ENCODE data around the gene RGS7. TPM values are rescaled to one million over a fixed set of nuclear protein-coding genes. Genes with fewer than 3 reads are reported as not detected.

The RGS7 gene
- polyA plus RNA-seq, 2 of the 4 experiments (the other 2 are of a cell fraction), result 0.08 TPM; not detected in 1

DNA sequence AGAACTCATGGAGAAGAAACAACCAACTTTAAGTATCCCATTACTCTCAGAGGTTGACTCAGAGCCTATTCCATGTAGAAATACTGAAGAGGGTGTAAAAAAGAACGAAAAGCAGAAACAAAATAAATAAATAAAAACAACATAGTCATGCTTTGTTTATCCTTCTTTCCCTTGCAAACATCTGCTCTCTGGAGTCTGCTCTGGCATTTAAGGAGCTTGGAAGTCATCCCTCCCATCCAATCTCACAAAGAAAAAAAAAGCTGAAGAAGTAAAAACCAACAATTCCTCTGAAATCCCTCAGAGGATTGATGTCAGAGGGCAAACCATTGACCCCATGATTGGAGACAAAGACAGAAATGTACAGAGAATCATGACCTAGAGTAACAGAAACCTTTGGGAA is 442.5 kb downstream of the RGS7 start:
- ChIA-PET POLR2A (no interaction called here), CTCF (no interaction called here)
- Histone ChIP-seq H3K4me3 (no peak overlapping the region), H3K9me3 (no peaks in the 10 kb centered on the region), H3K4me1 (no peaks in the 10 kb centered on the region), H3K4me2 (no peak overlapping the region), H3K27ac (no peak overlapping the region)
- TF ChIP-seq HOXB5 (CRISPR knock-in tag; IDR thresholded peaks at IDR 0.05) (no peak), E2F6 (IDR thresholded peaks at IDR 0.05; ENCODE audit: borderline replicate concordance, low read depth) (no peak), HDAC2 (IDR thresholded peaks at IDR 0.05) (no peak), RCOR1 (IDR thresholded peaks at IDR 0.05; ENCODE audit: low read depth, low read length) (no peak), GATA3 (IDR thresholded peaks at IDR 0.05; ENCODE audit: borderline replicate concordance) (no peak), RARB (CRISPR knock-in tag; IDR thresholded peaks at IDR 0.05) (no peak), ZSCAN20 (CRISPR knock-in tag; IDR thresholded peaks at IDR 0.05) (no peak), HEYL (CRISPR knock-in tag; IDR thresholded peaks at IDR 0.05) (no peak), USF2 (IDR thresholded peaks at IDR 0.05) (no peak), CBX2 (IDR thresholded peaks at IDR 0.05; ENCODE audit: borderline replicate concordance, low read depth) (no peak), MAZ (IDR thresholded peaks at IDR 0.05; ENCODE audit: borderline replicate concordance, low read depth, low read length) (no peak), JUNB (IDR thresholded peaks at IDR 0.05) (no peak), HMGXB4 (CRISPR knock-in tag; IDR thresholded peaks at IDR 0.05; ENCODE audit: borderline replicate concordance) (no peak), MYC (IDR thresholded peaks at IDR 0.05; ENCODE audit: borderline replicate concordance, low read length) (no peak), NR3C1 (IDR thresholded peaks at IDR 0.05) (no peak), HOXA7 (CRISPR knock-in tag; IDR thresholded peaks at IDR 0.05) (no peak), RFX5 (IDR thresholded peaks at IDR 0.05) (no peak)
- TF ChIP-seq, protein P1, sequence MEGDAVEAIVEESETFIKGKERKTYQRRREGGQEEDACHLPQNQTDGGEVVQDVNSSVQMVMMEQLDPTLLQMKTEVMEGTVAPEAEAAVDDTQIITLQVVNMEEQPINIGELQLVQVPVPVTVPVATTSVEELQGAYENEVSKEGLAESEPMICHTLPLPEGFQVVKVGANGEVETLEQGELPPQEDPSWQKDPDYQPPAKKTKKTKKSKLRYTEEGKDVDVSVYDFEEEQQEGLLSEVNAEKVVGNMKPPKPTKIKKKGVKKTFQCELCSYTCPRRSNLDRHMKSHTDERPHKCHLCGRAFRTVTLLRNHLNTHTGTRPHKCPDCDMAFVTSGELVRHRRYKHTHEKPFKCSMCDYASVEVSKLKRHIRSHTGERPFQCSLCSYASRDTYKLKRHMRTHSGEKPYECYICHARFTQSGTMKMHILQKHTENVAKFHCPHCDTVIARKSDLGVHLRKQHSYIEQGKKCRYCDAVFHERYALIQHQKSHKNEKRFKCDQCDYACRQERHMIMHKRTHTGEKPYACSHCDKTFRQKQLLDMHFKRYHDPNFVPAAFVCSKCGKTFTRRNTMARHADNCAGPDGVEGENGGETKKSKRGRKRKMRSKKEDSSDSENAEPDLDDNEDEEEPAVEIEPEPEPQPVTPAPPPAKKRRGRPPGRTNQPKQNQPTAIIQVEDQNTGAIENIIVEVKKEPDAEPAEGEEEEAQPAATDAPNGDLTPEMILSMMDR (IDR thresholded peaks at IDR 0.05), result no peak
- TF ChIP-seq, protein P2, sequence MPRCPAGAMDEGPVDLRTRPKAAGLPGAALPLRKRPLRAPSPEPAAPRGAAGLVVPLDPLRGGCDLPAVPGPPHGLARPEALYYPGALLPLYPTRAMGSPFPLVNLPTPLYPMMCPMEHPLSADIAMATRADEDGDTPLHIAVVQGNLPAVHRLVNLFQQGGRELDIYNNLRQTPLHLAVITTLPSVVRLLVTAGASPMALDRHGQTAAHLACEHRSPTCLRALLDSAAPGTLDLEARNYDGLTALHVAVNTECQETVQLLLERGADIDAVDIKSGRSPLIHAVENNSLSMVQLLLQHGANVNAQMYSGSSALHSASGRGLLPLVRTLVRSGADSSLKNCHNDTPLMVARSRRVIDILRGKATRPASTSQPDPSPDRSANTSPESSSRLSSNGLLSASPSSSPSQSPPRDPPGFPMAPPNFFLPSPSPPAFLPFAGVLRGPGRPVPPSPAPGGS (IDR thresholded peaks at IDR 0.05), result no peak
- TF ChIP-seq, protein P3, sequence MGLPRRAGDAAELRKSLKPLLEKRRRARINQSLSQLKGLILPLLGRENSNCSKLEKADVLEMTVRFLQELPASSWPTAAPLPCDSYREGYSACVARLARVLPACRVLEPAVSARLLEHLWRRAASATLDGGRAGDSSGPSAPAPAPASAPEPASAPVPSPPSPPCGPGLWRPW (IDR thresholded peaks at IDR 0.05), result no peak
- no peak for DNase-seq (ENCODE audit: low read depth in 1 of 2, low spot score in 1 of 2)
- 0% methylated on average over 1 of the region's 1 CpG for WGBS (ENCODE audit: missing lambda C conversion rate)
- no peak for ATAC-seq
- no peak for FAIRE-seq

- ATAC-seq (no peak), DNase-seq (ENCODE audit: low read depth in 1 of 2, low spot score in 1 of 2) (no peak), FAIRE-seq (no peak)
- ChIA-PET POLR2A (no interaction called here), CTCF (no interaction called here)
- WGBS (ENCODE audit: missing lambda C conversion rate), result 52% methylated on average over 4 of the region's 4 CpGs
- H3K4me3 ChIP-seq, result no peak overlapping the region
- H3K4me1 ChIP-seq, result no peaks in the 10 kb centered on the region
- TF ChIP-seq, protein P2 (IDR thresholded peaks at IDR 0.05), result no peak
- no peaks in the 10 kb centered on the region for H3K9me3 ChIP-seq
- H3K27ac ChIP-seq, result no peak overlapping the region
- H3K4me2 ChIP-seq, result no peak overlapping the region
Observed at GRCh38 chr1:240912821-240913220, 444.2 kb downstream of the RGS7 start.
